Measurements from ENCODE around the gene SPAG8.

The SPAG8 gene

DNA sequence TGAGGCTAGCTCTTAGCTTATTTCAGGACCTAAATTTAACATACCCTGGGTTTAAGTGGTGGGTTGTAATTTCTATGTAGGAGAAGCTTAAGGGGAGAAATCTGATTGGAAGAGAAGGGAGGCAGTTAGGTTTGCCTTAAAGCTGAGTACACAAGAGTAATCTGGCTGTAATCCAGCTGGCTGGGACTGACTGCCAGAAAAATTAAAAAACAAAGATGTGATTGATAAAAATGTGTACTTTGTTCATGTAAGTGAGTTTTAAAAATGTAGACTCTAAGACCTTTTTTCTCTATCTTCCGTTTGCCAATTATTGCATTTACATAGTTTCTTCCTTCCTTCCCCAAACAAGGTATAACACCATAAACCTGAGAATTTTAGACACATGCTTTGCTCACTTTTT lies 40.5 kb downstream of the SPAG8 start:
- DNase-seq: no peak

DNA sequence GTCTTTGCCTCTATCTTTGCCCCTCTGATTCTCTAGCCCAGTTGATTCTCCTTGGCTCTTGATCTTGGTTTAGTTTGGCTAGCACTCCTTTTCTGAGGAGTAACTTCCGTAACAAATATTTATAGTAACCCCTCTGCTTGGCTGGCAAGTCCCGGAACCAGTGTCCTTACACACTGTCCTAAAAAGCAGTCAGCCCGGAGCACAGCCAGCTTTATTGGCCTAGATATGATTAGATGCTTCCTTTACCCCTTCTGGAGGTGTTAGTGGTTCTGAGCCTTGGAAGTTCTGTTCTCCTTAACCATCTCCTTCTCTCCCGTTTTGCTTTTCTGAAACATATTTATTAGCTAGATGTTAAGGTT lies 41.0 kb downstream of the SPAG8 start:
- DNase-seq: no peak

DNA sequence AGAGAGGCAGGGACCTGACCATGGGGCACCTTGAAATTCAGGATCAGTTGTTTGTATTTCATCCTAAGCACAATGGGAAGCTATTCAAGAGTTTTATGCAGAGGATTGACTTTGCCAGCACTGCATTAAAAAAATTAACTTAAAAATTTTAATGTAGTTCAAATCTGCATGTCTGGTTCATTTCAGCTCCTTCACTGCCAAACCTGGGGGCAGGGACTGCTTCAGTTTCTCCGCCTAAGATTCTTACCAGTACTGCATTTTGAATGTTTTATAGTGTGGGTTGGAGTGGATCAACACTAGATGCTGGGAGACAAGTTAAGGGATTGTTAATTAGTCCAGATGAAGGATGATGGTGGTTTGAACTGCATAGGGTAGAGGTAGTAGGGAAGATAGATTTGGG lies 42.3 kb downstream of the SPAG8 start:
- no peak for DNase-seq

DNA sequence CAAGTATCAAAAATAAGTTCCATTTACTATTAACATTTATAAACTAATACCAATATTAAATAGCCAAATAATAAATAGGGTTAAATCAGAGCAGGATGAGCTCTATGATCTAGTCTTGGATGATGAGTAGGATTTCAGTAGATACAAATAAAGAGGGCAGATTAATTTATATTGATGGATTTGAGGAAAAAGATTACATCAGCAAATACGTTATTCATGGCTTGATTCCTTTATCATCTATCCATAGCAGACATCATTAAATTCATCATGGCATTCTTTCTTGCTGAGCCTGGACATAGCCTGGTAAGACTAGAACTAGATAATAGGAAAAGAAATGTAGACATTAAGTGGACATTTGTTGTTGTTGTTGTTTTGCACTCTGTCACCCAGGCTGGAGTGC lies 44.6 kb downstream of the SPAG8 start:
- DNase-seq: no peak

DNA sequence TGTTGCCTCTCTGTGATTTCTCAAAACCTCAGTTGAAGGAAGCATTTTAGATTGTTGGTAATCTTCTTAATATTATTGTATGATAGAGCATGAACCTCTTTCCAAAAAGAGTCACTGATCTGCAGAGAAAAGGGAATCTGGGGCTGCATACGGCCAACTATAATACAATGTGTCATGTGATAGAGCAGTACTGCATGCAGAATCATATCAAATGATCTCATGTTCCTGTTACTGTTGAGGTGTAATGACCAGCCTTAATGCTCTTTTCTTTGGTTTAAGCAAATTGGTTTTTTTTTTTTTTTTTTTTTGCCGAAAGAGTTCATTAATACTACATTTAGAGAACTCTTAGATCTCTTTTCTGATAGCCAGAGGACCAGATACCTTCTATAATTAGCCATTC lies 45.1 kb downstream of the SPAG8 start:
- DNase-seq: no peak

DNA sequence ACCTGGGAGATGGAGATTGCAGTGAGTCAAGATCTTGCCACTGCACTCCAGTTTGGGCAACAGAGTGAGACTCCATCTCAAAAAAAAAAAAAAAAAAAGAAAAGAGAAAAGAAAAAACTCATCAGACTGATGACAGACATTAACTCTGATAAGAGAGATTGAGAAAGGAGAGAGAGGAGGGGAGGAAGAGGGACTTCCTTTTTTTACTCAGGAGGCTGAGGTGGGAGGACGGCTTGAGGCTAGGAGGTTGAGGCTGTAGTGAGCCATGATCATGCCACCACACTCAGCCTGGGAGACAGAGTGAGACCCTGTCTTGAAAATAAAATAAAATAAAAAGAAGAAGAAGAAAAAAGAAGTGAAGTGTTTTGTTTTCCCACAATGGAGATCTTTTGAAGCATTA lies 48.3 kb downstream of the SPAG8 start:
- DNase-seq: no peak

DNA sequence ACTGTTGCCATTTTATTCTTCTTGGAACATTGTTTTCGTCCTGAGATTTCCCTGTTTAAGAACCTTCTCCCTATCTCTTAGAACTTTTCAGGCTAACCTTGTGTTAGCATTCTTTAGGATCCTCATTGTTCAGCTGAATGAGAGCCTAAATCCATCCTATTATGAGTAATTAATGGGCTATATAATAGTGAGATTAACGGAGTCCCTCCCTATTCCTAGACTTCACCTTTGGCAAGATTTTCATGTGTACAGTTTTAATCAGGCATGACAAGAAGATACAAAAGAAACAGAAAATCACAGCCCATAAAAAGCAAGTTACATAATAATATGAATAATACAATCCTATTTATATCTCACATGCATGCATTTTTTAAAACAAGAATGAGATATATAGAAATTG lies 48.9 kb downstream of the SPAG8 start:
- no peak for DNase-seq

DNA sequence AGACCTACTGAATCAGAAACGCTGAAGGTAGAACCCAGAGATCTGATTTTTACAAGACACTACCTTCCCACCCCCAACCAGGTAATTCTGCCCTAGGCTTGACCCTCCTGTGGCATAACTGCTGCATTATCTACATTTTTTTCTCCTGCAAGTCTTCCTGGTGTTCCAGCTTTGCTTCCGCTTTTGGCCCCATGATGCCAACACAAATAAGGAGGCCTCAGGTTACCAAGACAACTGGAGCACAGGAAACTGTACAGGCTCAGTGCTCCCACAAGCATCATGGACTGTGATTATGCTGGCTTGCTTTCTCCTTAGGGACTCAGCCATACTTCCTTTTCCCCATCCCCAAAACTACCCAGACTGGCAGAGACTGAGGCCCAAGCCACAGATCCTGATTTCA lies 51.4 kb downstream of the SPAG8 start:
- DNase-seq: no peak

DNA sequence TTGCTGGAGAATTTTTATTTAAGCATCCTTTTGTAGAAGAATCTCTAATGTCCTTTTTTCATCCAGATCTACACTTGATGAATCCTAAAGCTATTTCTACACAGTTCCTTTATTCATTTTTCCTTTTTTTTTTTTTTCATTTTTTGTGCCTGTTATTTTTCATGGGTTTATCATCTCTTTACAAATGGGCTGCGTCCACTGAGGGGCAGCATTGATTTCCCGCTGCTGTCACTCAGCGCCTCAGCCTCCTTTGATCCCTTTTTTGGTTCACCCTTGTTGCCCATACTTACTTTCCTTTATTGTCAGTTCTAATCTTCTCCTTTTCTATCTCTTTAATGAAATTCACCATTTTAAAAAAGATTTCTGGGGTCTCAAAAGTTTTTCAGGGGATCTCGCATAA lies 52.3 kb downstream of the SPAG8 start:
- no peak for DNase-seq

Measured in activated CD4-positive, alpha-beta T cell treated with anti-CD3 and anti-CD28 coated beads, Interleukin-2, amount 50 U/mL, for 1 hour (primary cell).